ENCODE measurements around the gene CALML6. TPM values are rescaled to one million over a fixed set of nuclear protein-coding genes. Genes with fewer than 3 reads are reported as not detected.

Gene CALML6
- total RNA-seq, 1 experiment from 2014 or later = 1.9 TPM

DNA sequence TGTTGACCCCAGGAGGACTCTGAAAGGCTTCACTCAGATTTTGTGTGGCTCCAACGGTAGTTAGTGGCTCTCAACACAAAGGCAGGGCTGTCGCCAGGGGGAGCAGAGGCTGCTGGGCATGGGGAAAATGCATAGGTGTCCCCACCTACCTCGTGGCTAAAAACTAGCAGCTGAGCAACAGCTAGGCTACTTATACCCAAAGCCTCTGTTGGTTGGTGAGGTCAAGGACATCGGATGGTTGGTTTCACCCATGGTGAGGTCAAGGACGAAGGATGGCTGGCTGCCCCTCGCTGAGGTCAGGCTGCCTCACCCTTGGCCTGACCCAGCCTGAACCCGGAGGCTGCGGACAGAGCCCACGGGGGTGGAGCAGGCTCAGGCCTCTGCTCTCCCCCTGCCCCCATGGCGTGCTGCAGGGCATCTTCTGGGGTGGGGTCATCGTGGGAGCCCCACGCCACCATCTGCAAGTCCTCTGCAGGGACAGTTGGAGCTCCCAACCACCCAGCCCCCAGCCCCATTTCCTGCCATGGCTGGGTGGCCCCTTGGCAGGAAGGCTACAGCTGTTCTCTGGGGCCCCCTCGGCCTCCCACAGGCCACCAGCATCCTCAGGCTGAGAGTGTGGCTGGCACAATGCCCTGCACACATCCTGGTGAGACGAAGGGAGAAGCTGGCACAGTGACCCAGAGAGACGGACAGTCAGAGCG, 15.6 kb upstream of the CALML6 start (continued):
- TF ChIP-seq, protein P1, sequence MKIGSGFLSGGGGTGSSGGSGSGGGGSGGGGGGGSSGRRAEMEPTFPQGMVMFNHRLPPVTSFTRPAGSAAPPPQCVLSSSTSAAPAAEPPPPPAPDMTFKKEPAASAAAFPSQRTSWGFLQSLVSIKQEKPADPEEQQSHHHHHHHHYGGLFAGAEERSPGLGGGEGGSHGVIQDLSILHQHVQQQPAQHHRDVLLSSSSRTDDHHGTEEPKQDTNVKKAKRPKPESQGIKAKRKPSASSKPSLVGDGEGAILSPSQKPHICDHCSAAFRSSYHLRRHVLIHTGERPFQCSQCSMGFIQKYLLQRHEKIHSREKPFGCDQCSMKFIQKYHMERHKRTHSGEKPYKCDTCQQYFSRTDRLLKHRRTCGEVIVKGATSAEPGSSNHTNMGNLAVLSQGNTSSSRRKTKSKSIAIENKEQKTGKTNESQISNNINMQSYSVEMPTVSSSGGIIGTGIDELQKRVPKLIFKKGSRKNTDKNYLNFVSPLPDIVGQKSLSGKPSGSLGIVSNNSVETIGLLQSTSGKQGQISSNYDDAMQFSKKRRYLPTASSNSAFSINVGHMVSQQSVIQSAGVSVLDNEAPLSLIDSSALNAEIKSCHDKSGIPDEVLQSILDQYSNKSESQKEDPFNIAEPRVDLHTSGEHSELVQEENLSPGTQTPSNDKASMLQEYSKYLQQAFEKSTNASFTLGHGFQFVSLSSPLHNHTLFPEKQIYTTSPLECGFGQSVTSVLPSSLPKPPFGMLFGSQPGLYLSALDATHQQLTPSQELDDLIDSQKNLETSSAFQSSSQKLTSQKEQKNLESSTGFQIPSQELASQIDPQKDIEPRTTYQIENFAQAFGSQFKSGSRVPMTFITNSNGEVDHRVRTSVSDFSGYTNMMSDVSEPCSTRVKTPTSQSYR (CRISPR knock-in tag; IDR thresholded peaks at IDR 0.05) = no peak
- TF ChIP-seq, protein P2, sequence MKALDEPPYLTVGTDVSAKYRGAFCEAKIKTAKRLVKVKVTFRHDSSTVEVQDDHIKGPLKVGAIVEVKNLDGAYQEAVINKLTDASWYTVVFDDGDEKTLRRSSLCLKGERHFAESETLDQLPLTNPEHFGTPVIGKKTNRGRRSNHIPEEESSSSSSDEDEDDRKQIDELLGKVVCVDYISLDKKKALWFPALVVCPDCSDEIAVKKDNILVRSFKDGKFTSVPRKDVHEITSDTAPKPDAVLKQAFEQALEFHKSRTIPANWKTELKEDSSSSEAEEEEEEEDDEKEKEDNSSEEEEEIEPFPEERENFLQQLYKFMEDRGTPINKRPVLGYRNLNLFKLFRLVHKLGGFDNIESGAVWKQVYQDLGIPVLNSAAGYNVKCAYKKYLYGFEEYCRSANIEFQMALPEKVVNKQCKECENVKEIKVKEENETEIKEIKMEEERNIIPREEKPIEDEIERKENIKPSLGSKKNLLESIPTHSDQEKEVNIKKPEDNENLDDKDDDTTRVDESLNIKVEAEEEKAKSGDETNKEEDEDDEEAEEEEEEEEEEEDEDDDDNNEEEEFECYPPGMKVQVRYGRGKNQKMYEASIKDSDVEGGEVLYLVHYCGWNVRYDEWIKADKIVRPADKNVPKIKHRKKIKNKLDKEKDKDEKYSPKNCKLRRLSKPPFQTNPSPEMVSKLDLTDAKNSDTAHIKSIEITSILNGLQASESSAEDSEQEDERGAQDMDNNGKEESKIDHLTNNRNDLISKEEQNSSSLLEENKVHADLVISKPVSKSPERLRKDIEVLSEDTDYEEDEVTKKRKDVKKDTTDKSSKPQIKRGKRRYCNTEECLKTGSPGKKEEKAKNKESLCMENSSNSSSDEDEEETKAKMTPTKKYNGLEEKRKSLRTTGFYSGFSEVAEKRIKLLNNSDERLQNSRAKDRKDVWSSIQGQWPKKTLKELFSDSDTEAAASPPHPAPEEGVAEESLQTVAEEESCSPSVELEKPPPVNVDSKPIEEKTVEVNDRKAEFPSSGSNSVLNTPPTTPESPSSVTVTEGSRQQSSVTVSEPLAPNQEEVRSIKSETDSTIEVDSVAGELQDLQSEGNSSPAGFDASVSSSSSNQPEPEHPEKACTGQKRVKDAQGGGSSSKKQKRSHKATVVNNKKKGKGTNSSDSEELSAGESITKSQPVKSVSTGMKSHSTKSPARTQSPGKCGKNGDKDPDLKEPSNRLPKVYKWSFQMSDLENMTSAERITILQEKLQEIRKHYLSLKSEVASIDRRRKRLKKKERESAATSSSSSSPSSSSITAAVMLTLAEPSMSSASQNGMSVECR (CRISPR knock-in tag; IDR thresholded peaks at IDR 0.05; ENCODE audit: borderline replicate concordance) = no peak
- TF ChIP-seq, protein P3, sequence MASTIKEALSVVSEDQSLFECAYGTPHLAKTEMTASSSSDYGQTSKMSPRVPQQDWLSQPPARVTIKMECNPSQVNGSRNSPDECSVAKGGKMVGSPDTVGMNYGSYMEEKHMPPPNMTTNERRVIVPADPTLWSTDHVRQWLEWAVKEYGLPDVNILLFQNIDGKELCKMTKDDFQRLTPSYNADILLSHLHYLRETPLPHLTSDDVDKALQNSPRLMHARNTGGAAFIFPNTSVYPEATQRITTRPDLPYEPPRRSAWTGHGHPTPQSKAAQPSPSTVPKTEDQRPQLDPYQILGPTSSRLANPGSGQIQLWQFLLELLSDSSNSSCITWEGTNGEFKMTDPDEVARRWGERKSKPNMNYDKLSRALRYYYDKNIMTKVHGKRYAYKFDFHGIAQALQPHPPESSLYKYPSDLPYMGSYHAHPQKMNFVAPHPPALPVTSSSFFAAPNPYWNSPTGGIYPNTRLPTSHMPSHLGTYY (CRISPR knock-in tag; IDR thresholded peaks at IDR 0.05) = no peak
- TF ChIP-seq, protein P4, sequence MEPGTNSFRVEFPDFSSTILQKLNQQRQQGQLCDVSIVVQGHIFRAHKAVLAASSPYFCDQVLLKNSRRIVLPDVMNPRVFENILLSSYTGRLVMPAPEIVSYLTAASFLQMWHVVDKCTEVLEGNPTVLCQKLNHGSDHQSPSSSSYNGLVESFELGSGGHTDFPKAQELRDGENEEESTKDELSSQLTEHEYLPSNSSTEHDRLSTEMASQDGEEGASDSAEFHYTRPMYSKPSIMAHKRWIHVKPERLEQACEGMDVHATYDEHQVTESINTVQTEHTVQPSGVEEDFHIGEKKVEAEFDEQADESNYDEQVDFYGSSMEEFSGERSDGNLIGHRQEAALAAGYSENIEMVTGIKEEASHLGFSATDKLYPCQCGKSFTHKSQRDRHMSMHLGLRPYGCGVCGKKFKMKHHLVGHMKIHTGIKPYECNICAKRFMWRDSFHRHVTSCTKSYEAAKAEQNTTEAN (CRISPR knock-in tag; IDR thresholded peaks at IDR 0.05) = no peak
- TF ChIP-seq SP1 (CRISPR knock-in tag; conservative IDR thresholded peaks at IDR 0.05) = no peak
- no peak for TF ChIP-seq MXD4 (CRISPR knock-in tag; IDR thresholded peaks at IDR 0.05; ENCODE audit: borderline replicate concordance)
- TF ChIP-seq, protein P5, sequence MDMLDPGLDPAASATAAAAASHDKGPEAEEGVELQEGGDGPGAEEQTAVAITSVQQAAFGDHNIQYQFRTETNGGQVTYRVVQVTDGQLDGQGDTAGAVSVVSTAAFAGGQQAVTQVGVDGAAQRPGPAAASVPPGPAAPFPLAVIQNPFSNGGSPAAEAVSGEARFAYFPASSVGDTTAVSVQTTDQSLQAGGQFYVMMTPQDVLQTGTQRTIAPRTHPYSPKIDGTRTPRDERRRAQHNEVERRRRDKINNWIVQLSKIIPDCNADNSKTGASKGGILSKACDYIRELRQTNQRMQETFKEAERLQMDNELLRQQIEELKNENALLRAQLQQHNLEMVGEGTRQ (CRISPR knock-in tag; IDR thresholded peaks at IDR 0.05) = no peak

DNA sequence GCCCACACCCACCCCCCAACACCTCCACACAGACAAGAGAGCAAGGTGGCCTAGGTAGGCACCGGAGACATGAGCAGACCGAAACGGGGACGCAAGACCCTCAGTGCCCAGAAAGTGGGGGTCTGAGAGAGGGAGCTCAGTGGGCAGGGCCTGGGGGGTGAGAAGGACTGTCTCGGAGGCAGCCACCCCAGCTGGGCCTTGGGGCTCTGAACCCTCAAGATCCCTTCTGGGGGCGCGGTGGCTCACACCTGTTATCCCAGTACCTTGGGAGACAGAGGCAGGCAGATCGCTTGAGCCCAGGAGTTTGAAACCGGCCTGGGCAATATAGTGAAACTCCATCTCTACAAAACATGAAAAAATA, 15.1 kb upstream of the CALML6 start:
- CTCF ChIA-PET = interaction anchor here (0.6 to 3.1 kb wide), 12 partner anchors 9 to 274 kb away, joined by 3 to 30 read pairs (median 4); partner anchors contain the start of gene NADK
- H3K9me3 Mint-ChIP-seq = peaks cover 8% of the 10 kb centered on the region

More for the DNA sequence above, 15.1 kb upstream of the CALML6 start:
- POLR2A ChIA-PET = interaction anchor here (1.9 kb wide), 1 partner anchor 9 kb away, joined by 4 read pairs; no protein-coding TSS in a partner anchor
- DNase-seq (ENCODE audit: low spot score) (no peak), ATAC-seq (no peak)
- no peaks in the 10 kb centered on the region for H3K36me3 Mint-ChIP-seq
- TF ChIP-seq ETV6 (CRISPR knock-in tag; IDR thresholded peaks at IDR 0.05) = no peak
- no peak for TF ChIP-seq TP53 (CRISPR knock-in tag; IDR thresholded peaks at IDR 0.05)
- TF ChIP-seq, protein P6, sequence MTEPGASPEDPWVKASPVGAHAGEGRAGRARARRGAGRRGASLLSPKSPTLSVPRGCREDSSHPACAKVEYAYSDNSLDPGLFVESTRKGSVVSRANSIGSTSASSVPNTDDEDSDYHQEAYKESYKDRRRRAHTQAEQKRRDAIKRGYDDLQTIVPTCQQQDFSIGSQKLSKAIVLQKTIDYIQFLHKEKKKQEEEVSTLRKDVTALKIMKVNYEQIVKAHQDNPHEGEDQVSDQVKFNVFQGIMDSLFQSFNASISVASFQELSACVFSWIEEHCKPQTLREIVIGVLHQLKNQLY (CRISPR knock-in tag; IDR thresholded peaks at IDR 0.05) = no peak
- no peak for TF ChIP-seq NFYB (CRISPR knock-in tag; conservative IDR thresholded peaks at IDR 0.05; ENCODE audit: low read depth)
- TF ChIP-seq, protein P1 (CRISPR knock-in tag; IDR thresholded peaks at IDR 0.05) = no peak
- TF ChIP-seq CBFB (CRISPR knock-in tag; IDR thresholded peaks at IDR 0.05; ENCODE audit: low read depth) = no peak
- no peak for TF ChIP-seq ZNF416 (CRISPR knock-in tag; IDR thresholded peaks at IDR 0.05)
- no peak for TF ChIP-seq SOX15 (CRISPR knock-in tag; IDR thresholded peaks at IDR 0.05)
- no peak for TF ChIP-seq NFE2L1 (CRISPR knock-in tag; IDR thresholded peaks at IDR 0.05)
- TF ChIP-seq, protein P7, sequence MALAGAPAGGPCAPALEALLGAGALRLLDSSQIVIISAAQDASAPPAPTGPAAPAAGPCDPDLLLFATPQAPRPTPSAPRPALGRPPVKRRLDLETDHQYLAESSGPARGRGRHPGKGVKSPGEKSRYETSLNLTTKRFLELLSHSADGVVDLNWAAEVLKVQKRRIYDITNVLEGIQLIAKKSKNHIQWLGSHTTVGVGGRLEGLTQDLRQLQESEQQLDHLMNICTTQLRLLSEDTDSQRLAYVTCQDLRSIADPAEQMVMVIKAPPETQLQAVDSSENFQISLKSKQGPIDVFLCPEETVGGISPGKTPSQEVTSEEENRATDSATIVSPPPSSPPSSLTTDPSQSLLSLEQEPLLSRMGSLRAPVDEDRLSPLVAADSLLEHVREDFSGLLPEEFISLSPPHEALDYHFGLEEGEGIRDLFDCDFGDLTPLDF (CRISPR knock-in tag; IDR thresholded peaks at IDR 0.05) = no peak
- TF ChIP-seq MXD4 (CRISPR knock-in tag; IDR thresholded peaks at IDR 0.05; ENCODE audit: borderline replicate concordance) = no peak
- H3K27me3 Mint-ChIP-seq (ENCODE audit: low read depth) = peaks cover 2% of the 10 kb centered on the region; the same call in 1 of the 2 replicates
- no peak overlapping the region for H3K27ac Mint-ChIP-seq
- H3K4me3 Mint-ChIP-seq = no peak overlapping the region
- H3K4me1 Mint-ChIP-seq = peaks cover 7% of the 10 kb centered on the region
